Caco-2 (cell line): ENCODE measurements around the gene CASZ1. TPM values are rescaled to one million over a fixed set of nuclear protein-coding genes. Genes with fewer than 3 reads are reported as not detected.

Source experiments
- BruUV-seq: library from RNA; stranded (reverse); fragments of 400-500 nt; replicated peaks from 2 replicates; lab custom pipeline; 2021; lab: Mats Ljungman, UMichigan
- CTCF ChIA-PET: fragments of 300-600 bp; sonication (Branson Sonifier 250); formaldehyde crosslinking; loops from one replicate; lab custom pipeline; 2022; ENCODE audit warnings: antibody characterized with exemption; lab: Charles Lee
- POLR2A ChIA-PET: fragments of 300-600 bp; sonication (Branson Sonifier 250); formaldehyde crosslinking; loops from one replicate; lab custom pipeline; 2022; ENCODE audit warnings: antibody characterized with exemption; lab: Charles Lee
- DNase-seq, 2 experiments: peaks; one replicate each; pipeline versions ENCODE4 v3.0.0 to v3.0.0-alpha.2; 2020 to 2022
- H3K27me3 ChIP-seq: replicated peaks from 2 replicates; pipeline ENCODE4 v1.6.0; 2011; ENCODE audit warnings: low read length; ENCODE audit not compliant: control insufficient read depth, insufficient read depth
- H3K36me3 ChIP-seq: 2 replicates; pipeline ENCODE4 v1.5.1; 2011; ENCODE audit warnings: low read length; ENCODE audit not compliant: control insufficient read depth, insufficient read depth
- H3K4me1 ChIP-seq: fragments of 250-450 bp; sonication (Bioruptor Pico); 2 replicates; pipeline ENCODE4 v1.5.1; 2020; ENCODE audit warnings: mild to moderate bottlenecking
- H3K4me3 ChIP-seq: 2 replicates; pipeline ENCODE4 v1.5.1; 2011; ENCODE audit warnings: low read depth, mild to moderate bottlenecking, control low read depth, low read length
- H3K9me3 ChIP-seq: fragments of 250-450 bp; sonication (Bioruptor Pico); 2 replicates; pipeline ENCODE4 v1.5.1; 2020; ENCODE audit warnings: mild to moderate bottlenecking, moderate library complexity
- H3K27ac Mint-ChIP-seq: one replicate; pipeline ENCODE4 v1.8.0; 2022; ENCODE audit warnings: mixed read lengths; ENCODE audit not compliant: unreplicated experiment
- H3K27me3 Mint-ChIP-seq: one replicate; pipeline ENCODE4 v1.8.0; 2022; ENCODE audit warnings: mixed read lengths; ENCODE audit not compliant: insufficient read depth, unreplicated experiment
- H3K36me3 Mint-ChIP-seq: one replicate; pipeline ENCODE4 v1.8.0; 2022; ENCODE audit warnings: mild to moderate bottlenecking, mixed read lengths; ENCODE audit not compliant: insufficient read depth, unreplicated experiment
- H3K4me1 Mint-ChIP-seq: one replicate; pipeline ENCODE4 v1.8.0; 2022; ENCODE audit warnings: low read depth, mixed read lengths; ENCODE audit not compliant: unreplicated experiment
- H3K4me3 Mint-ChIP-seq: one replicate; pipeline ENCODE4 v1.8.0; 2022; ENCODE audit warnings: mild to moderate bottlenecking, moderate library complexity, mixed read lengths; ENCODE audit not compliant: unreplicated experiment
- H3K9me3 Mint-ChIP-seq: one replicate; pipeline ENCODE4 v1.8.0; 2022; ENCODE audit warnings: mixed read lengths; ENCODE audit not compliant: unreplicated experiment
- intact Hi-C: fragments of 100-400 bp; cut with micrococcal nuclease; formaldehyde crosslinking; loops from one replicate; pipeline ENCODE4 v1.10.0; 2022; ENCODE audit not compliant: unreplicated experiment
- total RNA-seq: library from RNA; stranded (reverse); gene quantifications from 2 replicates; pipeline ENCODE4 v1.2.3, GENCODE V29; 2022
- TF ChIP-seq, protein P1 (sequence below), 2 experiments: fragments of 200-600 bp in 1 of 2; IDR thresholded peaks; 1 replicate in 1 of 2; 2 replicates in 1 of 2; pipeline versions ENCODE4 v1.5.1 to v1.8.0; 2011 to 2022; ENCODE audit warnings: antibody characterized with exemption in 1 of 2, control low read depth in 1 of 2, inconsistent platforms in 1 of 2, low read depth in 1 of 2, low read length in 1 of 2, mild to moderate bottlenecking in 1 of 2, moderate library complexity in 1 of 2; ENCODE audit not compliant: insufficient read depth in 1 of 2, severe bottlenecking in 1 of 2, unreplicated experiment in 1 of 2

CASZ1 gene
- total RNA-seq, 1 experiment from 2014 or later: 10.9 TPM

DNA sequence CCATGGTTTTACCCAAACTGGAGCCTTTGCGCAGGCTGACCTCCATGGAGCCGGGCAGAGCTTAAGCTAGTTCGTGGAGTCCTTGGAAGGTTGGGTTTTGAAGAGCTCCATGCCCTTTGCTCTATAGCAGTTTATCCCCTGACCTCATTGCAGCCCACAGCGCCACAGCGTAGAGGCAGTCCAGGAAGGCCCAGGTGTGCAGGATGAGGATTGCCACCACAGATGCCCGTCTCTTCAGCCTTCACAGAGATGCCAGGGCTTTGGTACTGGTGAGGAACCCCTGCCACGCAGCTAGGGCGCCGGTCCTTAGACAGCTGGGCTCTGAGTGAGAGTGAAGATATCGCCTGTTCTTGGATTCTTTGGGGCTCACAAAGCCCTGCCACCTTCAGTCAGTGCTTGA lies 183.1 kb downstream of the CASZ1 start:
- Mint-ChIP-seq H3K27me3 (no peaks in the 10 kb centered on the region), H3K4me3 (no peak overlapping the region), H3K36me3 (no peaks in the 10 kb centered on the region), H3K4me1 (no peaks in the 10 kb centered on the region), H3K9me3 (no peaks in the 10 kb centered on the region), H3K27ac (no peak overlapping the region)
- Histone ChIP-seq H3K36me3 (no peaks in the 10 kb centered on the region; the same call in 1 of the 2 replicates), H3K4me1 (no peaks in the 10 kb centered on the region), H3K27me3 (no peaks in the 10 kb centered on the region), H3K9me3 (no peaks in the 10 kb centered on the region), H3K4me3 (no peak overlapping the region)
- DNase-seq: no peak
- ChIA-PET POLR2A (no interaction called here), CTCF (no interaction called here)
- TF ChIP-seq, protein P1, sequence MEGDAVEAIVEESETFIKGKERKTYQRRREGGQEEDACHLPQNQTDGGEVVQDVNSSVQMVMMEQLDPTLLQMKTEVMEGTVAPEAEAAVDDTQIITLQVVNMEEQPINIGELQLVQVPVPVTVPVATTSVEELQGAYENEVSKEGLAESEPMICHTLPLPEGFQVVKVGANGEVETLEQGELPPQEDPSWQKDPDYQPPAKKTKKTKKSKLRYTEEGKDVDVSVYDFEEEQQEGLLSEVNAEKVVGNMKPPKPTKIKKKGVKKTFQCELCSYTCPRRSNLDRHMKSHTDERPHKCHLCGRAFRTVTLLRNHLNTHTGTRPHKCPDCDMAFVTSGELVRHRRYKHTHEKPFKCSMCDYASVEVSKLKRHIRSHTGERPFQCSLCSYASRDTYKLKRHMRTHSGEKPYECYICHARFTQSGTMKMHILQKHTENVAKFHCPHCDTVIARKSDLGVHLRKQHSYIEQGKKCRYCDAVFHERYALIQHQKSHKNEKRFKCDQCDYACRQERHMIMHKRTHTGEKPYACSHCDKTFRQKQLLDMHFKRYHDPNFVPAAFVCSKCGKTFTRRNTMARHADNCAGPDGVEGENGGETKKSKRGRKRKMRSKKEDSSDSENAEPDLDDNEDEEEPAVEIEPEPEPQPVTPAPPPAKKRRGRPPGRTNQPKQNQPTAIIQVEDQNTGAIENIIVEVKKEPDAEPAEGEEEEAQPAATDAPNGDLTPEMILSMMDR (IDR thresholded peaks at IDR 0.05; ENCODE audit: insufficient read depth in 1 of 2, low read depth in 1 of 2, low read length in 1 of 2, severe bottlenecking in 1 of 2, unreplicated experiment in 1 of 2): no peak
- intact Hi-C loops: no loop called here
- BruUV-seq: no TSS peak

DNA sequence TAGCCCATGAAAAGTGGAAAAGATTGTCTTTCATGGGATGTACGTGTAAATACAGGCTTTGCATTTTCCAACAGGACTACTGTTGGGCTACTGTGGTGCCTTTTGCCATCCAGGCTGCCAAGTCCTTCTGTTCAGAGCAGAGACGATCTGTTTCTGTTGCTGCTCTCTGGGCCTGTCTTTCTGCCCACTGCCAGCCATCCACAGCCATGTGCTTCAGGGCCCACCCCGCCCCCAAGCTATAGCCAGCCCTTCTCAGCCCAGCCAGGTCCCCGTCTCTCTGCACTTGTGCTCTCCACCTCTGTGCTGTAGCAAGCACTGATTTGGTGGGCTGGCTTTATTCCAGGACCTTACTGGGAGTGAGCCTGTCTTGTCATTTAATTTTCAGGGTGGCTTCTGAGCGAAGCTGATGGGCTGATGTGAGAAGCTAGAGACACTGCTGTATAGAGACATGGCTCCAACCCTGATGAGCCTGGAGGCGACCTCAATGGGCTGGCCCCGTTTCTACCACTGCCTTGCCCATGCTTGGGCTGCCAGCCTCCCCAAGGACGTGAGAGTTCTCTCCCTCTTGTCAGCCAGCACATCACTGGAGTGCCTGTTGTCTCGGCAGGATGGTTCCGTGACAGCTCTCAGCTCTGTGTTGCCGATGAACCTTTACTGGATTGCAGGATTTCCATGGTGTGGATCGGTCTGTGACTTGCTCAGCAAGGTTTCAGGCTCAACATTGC lies 183.8 kb downstream of the CASZ1 start:
- Histone ChIP-seq H3K4me3 (no peak overlapping the region), H3K36me3 (no peaks in the 10 kb centered on the region; the same call in 1 of the 2 replicates), H3K9me3 (no peaks in the 10 kb centered on the region), H3K27me3 (no peaks in the 10 kb centered on the region), H3K4me1 (no peaks in the 10 kb centered on the region)
- no peaks in the 10 kb centered on the region for H3K4me1 Mint-ChIP-seq
- intact Hi-C loops: no loop called here
- CTCF ChIA-PET: no interaction called here
- TF ChIP-seq, protein P1 (IDR thresholded peaks at IDR 0.05; ENCODE audit: insufficient read depth in 1 of 2, low read depth in 1 of 2, low read length in 1 of 2, severe bottlenecking in 1 of 2, unreplicated experiment in 1 of 2): no peak
- BruUV-seq: no TSS peak
- POLR2A ChIA-PET: no interaction called here
- no peak for DNase-seq
- no peaks in the 10 kb centered on the region for H3K27me3 Mint-ChIP-seq
- H3K36me3 Mint-ChIP-seq: no peaks in the 10 kb centered on the region
- H3K27ac Mint-ChIP-seq: no peak overlapping the region
- no peaks in the 10 kb centered on the region for H3K9me3 Mint-ChIP-seq
- no peak overlapping the region for H3K4me3 Mint-ChIP-seq

DNA sequence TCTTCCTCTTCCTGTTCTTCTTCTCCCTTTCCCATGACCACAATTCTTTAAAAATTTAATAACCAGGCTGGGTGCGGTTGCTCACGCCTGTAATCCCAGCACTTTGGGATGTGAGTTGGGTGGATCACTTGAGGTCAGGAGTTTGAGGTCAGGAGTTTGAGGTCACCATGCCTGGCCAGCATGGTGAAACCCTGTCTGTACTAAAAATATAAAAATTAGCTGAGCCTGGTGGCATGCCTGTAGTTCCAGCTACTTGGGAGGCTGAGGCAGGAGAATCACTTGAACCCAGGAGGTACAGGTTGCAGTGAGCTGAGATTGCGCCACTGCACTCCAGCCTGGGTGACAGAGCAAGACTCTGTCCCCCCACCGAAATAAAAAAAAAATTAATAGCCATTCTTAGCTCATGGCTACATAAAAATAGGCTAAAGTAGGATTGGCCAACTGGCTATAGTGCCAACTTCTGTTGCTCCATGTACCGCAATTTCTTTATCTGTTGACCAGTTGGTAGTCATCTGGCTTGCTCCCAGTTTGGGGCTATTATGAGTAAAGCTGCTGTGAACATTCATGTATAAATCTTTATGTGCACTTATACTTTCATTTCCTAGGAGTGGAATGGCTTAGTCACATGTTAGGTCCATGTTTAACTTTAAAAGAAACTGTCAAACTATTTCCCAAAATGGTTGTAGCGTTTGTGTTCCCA lies 185.4 kb downstream of the CASZ1 start:
- TF ChIP-seq, protein P1 (IDR thresholded peaks at IDR 0.05; ENCODE audit: insufficient read depth in 1 of 2, low read depth in 1 of 2, low read length in 1 of 2, severe bottlenecking in 1 of 2, unreplicated experiment in 1 of 2): no peak
- Histone ChIP-seq H3K4me1 (no peaks in the 10 kb centered on the region), H3K9me3 (no peaks in the 10 kb centered on the region), H3K36me3 (no peaks in the 10 kb centered on the region; the same call in 1 of the 2 replicates), H3K4me3 (no peak overlapping the region), H3K27me3 (no peaks in the 10 kb centered on the region)
- ChIA-PET CTCF (no interaction called here), POLR2A (no interaction called here)
- H3K4me3 Mint-ChIP-seq: no peak overlapping the region
- DNase-seq: no peak
- H3K27me3 Mint-ChIP-seq: no peaks in the 10 kb centered on the region
- intact Hi-C loops: no loop called here
- H3K36me3 Mint-ChIP-seq: no peaks in the 10 kb centered on the region
- no peak overlapping the region for H3K27ac Mint-ChIP-seq
- H3K4me1 Mint-ChIP-seq: no peaks in the 10 kb centered on the region
- BruUV-seq: no TSS peak
- H3K9me3 Mint-ChIP-seq: no peaks in the 10 kb centered on the region
